GM19239 (cell line): Measurements from ENCODE around the gene MAML3.

Experiments used
- DNase-seq: peaks from one replicate; pipeline ENCODE4 v3.0.0; 2011; ENCODE audit warnings: low spot score; ENCODE audit not compliant: insufficient read length
- FAIRE-seq: peaks from 2 replicates; lab custom pipeline; 2011; peaks lifted over from hg19 to GRCh38; lab: Jason Lieb, UNC

The MAML3 gene

DNA sequence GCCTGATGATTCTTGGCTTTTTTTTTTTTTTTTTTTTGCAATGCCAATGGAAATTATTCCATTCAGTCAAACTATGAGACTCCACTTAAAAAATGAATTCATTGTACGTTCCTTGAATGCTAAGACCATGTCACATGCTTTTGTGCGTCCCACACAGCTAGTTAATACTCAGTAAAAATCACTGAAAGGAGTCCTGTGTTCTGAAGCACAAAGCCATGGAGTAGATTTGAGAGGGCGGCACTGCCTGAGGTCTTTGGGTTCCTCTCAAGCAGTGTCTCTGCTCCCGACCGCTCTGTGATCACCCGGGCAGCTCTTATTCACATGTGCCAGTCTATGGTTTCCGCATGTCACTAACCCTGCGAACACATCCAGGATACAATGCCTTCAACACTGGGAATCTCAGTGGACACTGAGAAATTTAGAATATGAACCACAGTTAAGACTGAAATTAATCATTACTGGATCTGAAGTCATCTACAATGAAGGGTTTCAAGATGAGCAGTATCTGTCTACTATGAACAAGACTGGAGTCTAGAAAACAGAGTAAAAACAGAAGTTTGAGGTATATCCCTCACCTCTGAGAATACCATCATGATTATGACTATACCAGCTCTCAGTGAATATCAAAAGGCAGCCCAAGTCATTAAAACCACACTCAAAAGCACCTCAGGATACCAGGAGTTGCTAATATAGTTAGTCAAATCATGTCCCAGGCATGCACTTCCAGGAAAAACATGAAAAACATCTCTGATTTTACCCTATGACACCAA is 295.4 kb downstream of the MAML3 start:
- DNase-seq (peak; percentile 9), FAIRE-seq (no peak)

GRCh38 chr4:139857977-139858376 is 296.0 kb downstream of the MAML3 start:
- FAIRE-seq: no peak
- no peak for DNase-seq

- FAIRE-seq: no peak
- DNase-seq: no peak
Measured at GRCh38 chr4:139857021-139857420, 297.0 kb downstream of the MAML3 start.

GRCh38 chr4:139854668-139855403 is 299.1 kb downstream of the MAML3 start:
- FAIRE-seq (no peak), DNase-seq (no peak)

- no peak for DNase-seq
- no peak for FAIRE-seq
Measured at GRCh38 chr4:139853309-139853708, 300.7 kb downstream of the MAML3 start.

DNA sequence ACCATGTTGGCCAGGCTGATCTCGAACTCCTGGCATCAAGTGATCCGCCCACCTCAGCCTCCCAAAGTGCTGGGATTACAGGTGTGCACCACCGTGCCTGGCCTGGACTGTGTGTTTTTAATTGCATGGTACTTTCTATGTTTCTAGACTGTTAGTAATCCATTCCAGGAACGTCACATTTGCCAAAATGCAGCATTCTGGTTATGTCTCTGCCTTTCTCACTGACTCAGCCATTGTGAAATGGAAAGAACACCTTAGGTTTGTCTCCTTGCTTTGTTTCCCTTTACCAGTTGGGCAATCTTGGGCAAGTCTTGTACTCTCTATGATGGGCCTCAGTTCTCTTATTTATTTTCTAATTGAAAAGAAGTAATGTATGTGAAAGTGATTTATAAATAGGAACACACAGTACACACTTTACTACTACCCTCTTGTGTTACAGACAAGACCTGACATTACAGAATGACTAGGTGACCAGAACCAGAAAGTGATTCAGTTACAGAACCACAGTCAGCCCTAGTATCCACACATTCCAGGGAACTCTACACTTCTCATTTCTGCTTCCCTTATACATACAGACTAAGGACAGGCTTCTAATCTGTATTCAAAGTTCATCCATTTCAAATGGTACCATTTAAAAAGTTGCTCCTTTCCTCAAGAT is 301.2 kb downstream of the MAML3 start:
- FAIRE-seq: no peak
- no peak for DNase-seq

DNA sequence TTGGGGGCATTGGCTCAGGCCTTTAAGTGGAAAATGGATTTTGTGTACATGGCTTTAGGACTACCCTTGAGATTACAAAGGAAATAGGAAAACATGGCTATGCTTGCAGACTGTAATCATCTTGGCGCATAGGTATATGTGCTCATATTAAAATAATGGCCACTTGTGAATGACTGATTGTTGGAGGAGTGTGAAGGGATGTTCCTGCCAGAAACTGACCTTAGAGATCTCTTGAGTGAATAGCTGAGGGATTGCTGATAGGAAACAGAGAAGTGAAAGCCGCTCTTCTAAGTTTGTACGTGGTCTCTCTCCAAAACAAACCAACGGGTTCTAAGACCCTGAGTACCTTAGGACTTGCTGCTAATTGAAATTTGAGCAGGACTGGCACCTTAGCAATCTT is 302.3 kb downstream of the MAML3 start:
- no peak for FAIRE-seq

GRCh38 chr4:139851133-139851532 is 302.9 kb downstream of the MAML3 start:
- FAIRE-seq (no peak), DNase-seq (no peak)

More for the DNA sequence above, 302.3 kb downstream of the MAML3 start:
- DNase-seq: no peak

DNA sequence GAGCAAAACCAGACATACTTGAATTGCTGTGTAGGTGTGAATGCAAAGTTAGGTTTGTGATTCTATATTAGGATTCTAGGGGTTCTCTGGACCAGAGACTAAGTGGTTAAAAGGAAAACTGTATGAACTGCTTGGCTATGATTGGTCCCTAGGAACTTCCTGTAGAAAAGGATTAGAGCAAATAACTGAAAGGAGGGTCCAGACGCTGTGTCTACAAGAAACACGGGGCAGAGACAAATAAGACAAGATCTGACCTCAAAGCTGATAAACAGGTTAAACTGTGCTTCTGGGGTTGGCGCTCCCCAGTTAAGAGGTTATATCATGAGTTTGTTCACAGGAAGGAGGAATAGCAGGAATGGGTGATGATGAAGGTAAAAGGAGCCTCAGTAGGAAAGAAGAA is 304.8 kb downstream of the MAML3 start:
- FAIRE-seq (no peak), DNase-seq (no peak)

DNA sequence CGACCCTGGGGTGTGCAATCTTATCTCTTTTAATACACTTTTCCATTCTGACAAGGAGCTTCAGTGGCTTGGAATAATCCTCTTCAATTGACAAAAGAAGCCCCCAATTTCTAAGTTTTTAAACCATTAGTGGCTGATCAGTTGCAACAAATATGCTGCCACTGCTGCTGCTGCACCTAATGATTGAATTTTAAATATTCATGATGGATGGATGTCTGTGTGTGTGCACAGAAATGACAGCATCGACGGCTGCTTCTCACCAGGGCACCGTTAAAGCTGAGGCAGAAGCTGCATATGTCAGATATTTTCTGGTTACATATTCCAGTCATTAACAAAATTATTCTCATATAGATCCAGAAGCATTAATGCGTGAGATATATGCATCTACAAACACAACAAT is 306.0 kb downstream of the MAML3 start:
- DNase-seq (no peak), FAIRE-seq (no peak)

- FAIRE-seq: no peak
- DNase-seq: no peak
Measured at GRCh38 chr4:139847602-139848001, 306.4 kb downstream of the MAML3 start.

DNA sequence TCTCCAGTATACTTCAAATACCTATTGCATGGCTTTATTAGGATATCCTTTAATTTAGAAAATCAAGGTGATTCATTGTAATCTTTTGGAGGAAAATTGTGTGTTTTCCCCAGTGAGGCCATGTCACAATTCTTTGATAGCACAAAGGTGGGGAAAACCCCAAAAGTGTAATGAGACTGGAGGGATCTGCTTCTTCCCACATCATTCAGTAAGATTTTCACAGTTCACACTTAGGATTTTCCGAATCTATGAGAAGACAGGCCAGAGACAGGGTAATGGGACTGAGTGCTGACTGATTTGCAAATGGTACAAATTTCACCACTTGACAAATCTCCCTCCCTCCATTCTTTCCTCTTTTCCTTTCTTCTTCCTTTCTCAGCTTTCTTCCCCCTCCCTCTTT is 307.2 kb downstream of the MAML3 start:
- DNase-seq (no peak), FAIRE-seq (no peak)

DNA sequence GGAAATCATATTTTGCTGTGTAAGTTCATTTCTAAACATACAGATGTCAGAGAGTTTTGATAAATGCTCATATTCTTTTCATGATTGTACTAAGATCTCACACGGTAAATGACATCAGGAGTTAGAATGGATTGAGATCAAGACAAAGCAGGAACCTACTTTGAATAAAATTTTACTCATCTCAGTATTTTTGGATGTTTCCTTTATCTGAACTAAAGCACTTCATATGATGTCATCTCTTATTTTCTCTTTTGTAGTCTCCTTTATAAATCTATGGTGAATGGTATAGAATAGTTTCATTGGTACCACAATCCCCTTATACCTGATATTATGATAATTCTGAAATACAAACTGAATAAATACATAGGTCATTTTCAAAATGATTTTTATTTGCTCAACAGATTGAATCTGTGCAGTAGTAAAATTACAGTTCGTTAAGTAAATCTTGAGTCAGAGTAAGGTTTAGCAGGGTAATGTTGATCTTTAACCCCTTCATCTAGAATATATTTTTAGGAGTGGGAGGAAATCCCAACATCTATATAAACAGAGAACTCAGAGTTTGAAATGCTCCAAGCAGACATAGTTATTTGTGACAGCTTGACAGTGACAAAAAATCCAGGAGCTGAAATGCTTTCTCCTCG is 308.4 kb downstream of the MAML3 start:
- DNase-seq: no peak
- FAIRE-seq: no peak

- FAIRE-seq (no peak), DNase-seq (no peak)
Measured at GRCh38 chr4:139844459-139845036, 309.4 kb downstream of the MAML3 start.

DNA sequence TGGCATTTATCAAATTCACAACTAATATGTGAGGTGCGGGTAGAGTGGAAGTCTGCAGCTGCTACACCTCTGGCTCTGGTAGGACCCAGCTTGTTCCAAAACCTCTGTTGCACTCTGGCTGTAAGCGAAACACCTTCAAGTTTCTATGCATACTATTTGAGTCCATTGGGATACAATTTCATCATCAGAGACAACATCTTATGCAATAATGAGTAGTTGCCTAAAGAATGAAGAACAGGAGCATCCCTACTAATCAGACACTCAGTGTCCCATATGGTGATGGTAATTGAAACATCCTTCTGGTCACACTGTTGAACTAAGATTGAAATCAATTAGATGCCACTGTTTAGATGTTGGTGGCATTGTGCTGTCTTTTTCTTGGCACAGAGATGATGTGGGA is 309.9 kb downstream of the MAML3 start:
- FAIRE-seq (no peak), DNase-seq (no peak)

DNA sequence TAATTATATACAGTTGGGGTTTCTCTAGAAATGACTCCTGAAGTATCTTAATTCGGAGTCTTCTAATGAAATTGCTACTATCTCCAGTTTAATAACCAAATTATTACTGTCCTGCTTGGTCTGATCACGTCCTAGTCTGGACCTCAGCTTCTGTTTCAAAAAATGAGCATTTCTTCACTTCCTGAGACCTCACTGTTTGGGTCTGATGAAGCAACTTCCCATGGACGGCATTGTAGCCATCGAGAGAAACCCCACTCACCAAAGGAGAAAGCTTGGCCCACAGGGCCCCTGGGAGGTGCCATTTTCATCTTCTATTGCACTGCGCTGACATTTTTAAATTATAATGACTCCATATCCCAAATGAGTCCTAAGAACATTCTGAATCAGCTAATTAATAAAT is 310.3 kb downstream of the MAML3 start:
- no peak for DNase-seq
- FAIRE-seq: no peak

GRCh38 chr4:139841464-139842195 is 312.4 kb downstream of the MAML3 start:
- FAIRE-seq (no peak), DNase-seq (no peak)

- FAIRE-seq (no peak), DNase-seq (no peak)
Measured at GRCh38 chr4:139840773-139841172, 313.2 kb downstream of the MAML3 start.

DNA sequence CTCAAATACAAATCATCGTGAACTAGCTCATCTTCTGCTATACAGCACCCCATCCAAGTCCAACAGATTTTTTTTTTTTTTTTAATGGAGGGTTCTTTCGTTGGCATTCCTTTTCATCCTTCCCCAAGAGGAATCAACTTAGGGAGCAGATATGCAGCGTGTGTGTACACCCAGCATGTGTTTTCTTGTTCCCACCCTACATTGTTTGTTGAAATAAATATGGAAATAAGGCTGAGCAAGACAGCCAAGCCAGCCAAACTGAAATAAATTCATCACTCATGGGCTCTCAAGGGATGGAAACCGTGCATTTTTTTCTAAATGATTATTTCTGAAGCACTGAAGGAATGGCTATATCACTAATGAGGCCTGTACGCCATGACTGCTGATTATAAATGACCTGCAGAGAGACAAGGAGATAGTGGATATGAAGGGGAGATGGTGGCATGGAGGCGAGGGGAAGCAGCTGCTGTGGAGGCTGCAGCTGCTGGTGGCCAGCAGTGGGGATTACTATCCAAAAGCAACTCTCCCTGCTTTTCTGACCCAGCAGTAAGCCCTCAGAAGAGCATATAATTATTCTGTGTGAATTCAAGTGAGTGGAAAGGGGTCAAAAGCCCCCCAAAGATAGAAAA is 314.5 kb downstream of the MAML3 start:
- no peak for DNase-seq
- FAIRE-seq: no peak
